ENCODE measurements around the gene MX2. TPM values are rescaled to one million over a fixed set of nuclear protein-coding genes. Genes with fewer than 3 reads are reported as not detected.

MX2 gene
- total and polyA plus RNA-seq, 2 of the 8 experiments (the other 6 are each of a cell fraction or from before 2014, with no cell fraction given): 3.1 to 8.9 TPM

- no peak overlapping the region for H3K4ac ChIP-seq (replicated peaks; ENCODE audit: insufficient read length, low read depth, low read length)
- H3K27me3 ChIP-seq (replicated peaks in 1 of 4; ENCODE audit: control insufficient read depth in 3 of 4, extremely low read depth in 1 of 4, insufficient read depth in 3 of 4, low read length in 3 of 4): no peaks in the 10 kb centered on the region
- H4K20me1 ChIP-seq (replicated peaks in 1 of 2; ENCODE audit: control insufficient read depth in 1 of 2, insufficient read depth in 2 of 2, low read length in 2 of 2): no peaks in the 10 kb centered on the region
- ChIA-PET POLR2A (ENCODE audit: partially characterized antibody) (interaction anchor here (0.7 to 1.6 kb wide), 2 partner anchors 20 to 27 kb away, joined by 3 to 4 read pairs; no protein-coding TSS in a partner anchor), CTCF (ENCODE audit: partially characterized antibody) (interaction anchor here (1.2 to 1.4 kb wide), 2 partner anchors 19 to 155 kb away, joined by 3 read pairs; no protein-coding TSS in a partner anchor)
- no peaks in the 10 kb centered on the region for H3K79me2 ChIP-seq (ENCODE audit: control insufficient read depth in 1 of 2, insufficient read depth in 2 of 2, low read length in 2 of 2)
- no peaks in the 10 kb centered on the region; a peak in 1 of 7 replicates for H3K4me1 ChIP-seq (replicated peaks in 1 of 4; ENCODE audit: control insufficient read depth in 3 of 4, insufficient read depth in 4 of 4, low read length in 3 of 4)
- H3K14ac ChIP-seq (ENCODE audit: insufficient read length): no peak overlapping the region
- H3K36me3 ChIP-seq (ENCODE audit: control insufficient read depth in 2 of 4, insufficient read depth in 4 of 4, low read length in 3 of 4): no peaks in the 10 kb centered on the region
- H2AFZ ChIP-seq (ENCODE audit: low read length): no peak overlapping the region
- no peaks in the 10 kb centered on the region for H3K79me1 ChIP-seq (ENCODE audit: low read depth, low read length)
- H3K27ac ChIP-seq (ENCODE audit: low read depth, low read length): no peak overlapping the region
- WGBS, 2 experiments (ENCODE audit: extremely low coverage in 1 of 2, insufficient coverage in 1 of 2, insufficient read length in 1 of 2, insufficient replicate concordance in 2 of 2, low coverage in 1 of 2, low lambda C conversion rate in 2 of 2, missing lambda C conversion rate in 1 of 2): 68% methylated on average over 4 of the region's 4 CpGs; no CpG with 5 or more reads in 1 of the 2 experiments
- FAIRE-seq (no peak), DNase-seq (ENCODE audit: low read depth in 1 of 2, low spot score in 2 of 2) (no peak)
- peaks cover 0 to 2% of the 10 kb centered on the region in 2 experiments; a peak in 1 of 4 replicates for H3K9me3 ChIP-seq (ENCODE audit: insufficient read depth in 2 of 2, low read depth in 1 of 2, low read length in 1 of 2)
- H2BK12ac ChIP-seq (ENCODE audit: low read depth, low read length): no peak overlapping the region
- no peak overlapping the region for H3K4me3 ChIP-seq (ENCODE audit: extremely low read depth in 1 of 4, insufficient read depth in 2 of 4, low read depth in 3 of 4, low read length in 4 of 4)
- no peak overlapping the region for H3K9ac ChIP-seq (replicated peaks in 1 of 4; ENCODE audit: extremely low read depth in 1 of 4, low read depth in 3 of 4, low read length in 3 of 4)
- no peak overlapping the region for H2AK5ac ChIP-seq (ENCODE audit: low read depth, low read length)
- H2BK120ac ChIP-seq (replicated peaks; ENCODE audit: low read depth, low read length): no peak overlapping the region
- H3K23ac ChIP-seq (ENCODE audit: insufficient read length): no peak overlapping the region
- H2BK20ac ChIP-seq (ENCODE audit: low read length): no peak overlapping the region
- no peak overlapping the region for H2BK15ac ChIP-seq (ENCODE audit: low read length)
- no peak overlapping the region for H3K18ac ChIP-seq (ENCODE audit: extremely low read depth, low read length)
- no peaks in the 10 kb centered on the region for H3K23me2 ChIP-seq (ENCODE audit: low read depth, low read length)
- no peak overlapping the region for H2BK5ac ChIP-seq (ENCODE audit: low read depth, low read length)
- no peak overlapping the region for H4K8ac ChIP-seq (ENCODE audit: extremely low read depth, insufficient read depth, low read length)
- H3K4me2 ChIP-seq (ENCODE audit: insufficient read depth in 1 of 2, low read depth in 2 of 2, low read length in 2 of 2): no peak overlapping the region
- H4K5ac ChIP-seq (ENCODE audit: insufficient read length, low read depth, low read length): no peak overlapping the region
- no peak overlapping the region for H4K91ac ChIP-seq (replicated peaks; ENCODE audit: insufficient read length, low read length)
- H3K56ac ChIP-seq (replicated peaks; ENCODE audit: insufficient read length, low read depth, low read length): no peak overlapping the region
- TF ChIP-seq CEBPB (IDR thresholded peaks at IDR 0.05; ENCODE audit: low read depth, low read length) (no peak), KDM4A (IDR thresholded peaks at IDR 0.05; ENCODE audit: low read depth, low read length, severe bottlenecking) (no peak), TEAD4 (IDR thresholded peaks at IDR 0.05; ENCODE audit: low read depth, low read length) (no peak), SIX5 (IDR thresholded peaks at IDR 0.05; ENCODE audit: low read depth, low read length) (no peak), ZNF274 (IDR thresholded peaks at IDR 0.05; ENCODE audit: borderline replicate concordance, extremely low read depth, low read length) (no peak), NRF1 (IDR thresholded peaks at IDR 0.05; ENCODE audit: low read depth, low read length) (no peak), TAF7 (optimal IDR thresholded peaks at IDR 0.05; ENCODE audit: borderline replicate concordance, low read depth, low read length) (no peak), EGR1 (IDR thresholded peaks at IDR 0.05; ENCODE audit: borderline replicate concordance, low read depth, low read length) (no peak), JUN (IDR thresholded peaks at IDR 0.05; ENCODE audit: low read depth, low read length) (no peak)
- TF ChIP-seq, protein P1, sequence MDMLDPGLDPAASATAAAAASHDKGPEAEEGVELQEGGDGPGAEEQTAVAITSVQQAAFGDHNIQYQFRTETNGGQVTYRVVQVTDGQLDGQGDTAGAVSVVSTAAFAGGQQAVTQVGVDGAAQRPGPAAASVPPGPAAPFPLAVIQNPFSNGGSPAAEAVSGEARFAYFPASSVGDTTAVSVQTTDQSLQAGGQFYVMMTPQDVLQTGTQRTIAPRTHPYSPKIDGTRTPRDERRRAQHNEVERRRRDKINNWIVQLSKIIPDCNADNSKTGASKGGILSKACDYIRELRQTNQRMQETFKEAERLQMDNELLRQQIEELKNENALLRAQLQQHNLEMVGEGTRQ (IDR thresholded peaks at IDR 0.05; ENCODE audit: low read length): no peak
- TF ChIP-seq, protein P2, sequence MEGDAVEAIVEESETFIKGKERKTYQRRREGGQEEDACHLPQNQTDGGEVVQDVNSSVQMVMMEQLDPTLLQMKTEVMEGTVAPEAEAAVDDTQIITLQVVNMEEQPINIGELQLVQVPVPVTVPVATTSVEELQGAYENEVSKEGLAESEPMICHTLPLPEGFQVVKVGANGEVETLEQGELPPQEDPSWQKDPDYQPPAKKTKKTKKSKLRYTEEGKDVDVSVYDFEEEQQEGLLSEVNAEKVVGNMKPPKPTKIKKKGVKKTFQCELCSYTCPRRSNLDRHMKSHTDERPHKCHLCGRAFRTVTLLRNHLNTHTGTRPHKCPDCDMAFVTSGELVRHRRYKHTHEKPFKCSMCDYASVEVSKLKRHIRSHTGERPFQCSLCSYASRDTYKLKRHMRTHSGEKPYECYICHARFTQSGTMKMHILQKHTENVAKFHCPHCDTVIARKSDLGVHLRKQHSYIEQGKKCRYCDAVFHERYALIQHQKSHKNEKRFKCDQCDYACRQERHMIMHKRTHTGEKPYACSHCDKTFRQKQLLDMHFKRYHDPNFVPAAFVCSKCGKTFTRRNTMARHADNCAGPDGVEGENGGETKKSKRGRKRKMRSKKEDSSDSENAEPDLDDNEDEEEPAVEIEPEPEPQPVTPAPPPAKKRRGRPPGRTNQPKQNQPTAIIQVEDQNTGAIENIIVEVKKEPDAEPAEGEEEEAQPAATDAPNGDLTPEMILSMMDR (IDR thresholded peaks at IDR 0.05; ENCODE audit: control extremely low read depth in 1 of 3, insufficient read depth in 1 of 3, low read depth in 1 of 3, low read length in 3 of 3): no peak
Measured at GRCh38 chr21:41439248-41439647, 77.4 kb downstream of the MX2 start.
